Panc1 (cell line): ENCODE results near the gene PHLPP1. TPM values are rescaled to one million over a fixed set of nuclear protein-coding genes. Genes with fewer than 3 reads are reported as not detected.

Source experiments
- ATAC-seq: fragments of 200-7000 bp; cut with Tn5 transposase; 2 replicates; pipeline ENCODE4 v1.9.1; 2020; ENCODE audit warnings: mild to moderate bottlenecking, moderate library complexity
- BruUV-seq: library from RNA; stranded (reverse); fragments of 400-500 nt; replicated peaks from 2 replicates; lab custom pipeline; 2021; lab: Mats Ljungman, UMichigan
- CTCF ChIA-PET: fragments of 300-600 bp; sonication (Branson Sonifier 250); formaldehyde crosslinking; loops from one replicate; lab custom pipeline; 2022; ENCODE audit warnings: antibody characterized with exemption; lab: Charles Lee
- POLR2A ChIA-PET: fragments of 300-600 bp; sonication (Branson Sonifier 250); formaldehyde crosslinking; loops from one replicate; lab custom pipeline; 2022; ENCODE audit warnings: antibody characterized with exemption; lab: Charles Lee
- DNase-seq: peaks from one replicate; pipeline ENCODE4 v3.0.0-alpha.2; 2010; ENCODE audit warnings: low read depth, low spot score
- H3K27ac ChIP-seq: 2 replicates; pipeline ENCODE4 v1.5.1; 2011; ENCODE audit warnings: mild to moderate bottlenecking, low read length, inconsistent platforms
- H3K27me3 ChIP-seq: fragments of 200-500 bp; sonication (Bioruptor generic); 2 replicates; pipeline ENCODE4 v1.6.0; 2014; ENCODE audit warnings: low read length, inconsistent platforms; ENCODE audit not compliant: control insufficient read depth, insufficient read depth
- H3K36me3 ChIP-seq: fragments of 200-500 bp; sonication (Bioruptor generic); 2 replicates; pipeline ENCODE4 v1.5.1; 2014; ENCODE audit warnings: inconsistent platforms, mild to moderate bottlenecking, low read length, moderate library complexity; ENCODE audit not compliant: control insufficient read depth, insufficient read depth
- H3K4me1 ChIP-seq: 2 replicates; pipeline ENCODE4 v1.5.1; 2011; ENCODE audit warnings: inconsistent platforms, mild to moderate bottlenecking, low read length, moderate library complexity; ENCODE audit not compliant: control insufficient read depth, insufficient read depth
- H3K4me3 ChIP-seq, 2 experiments: 2 replicates each; pipeline ENCODE4 v1.5.1; 2011 to 2012; ENCODE audit warnings: low read depth in 2 of 2, low read length in 2 of 2, mild to moderate bottlenecking in 2 of 2, inconsistent platforms in 1 of 2, moderate library complexity in 1 of 2
- H3K9me3 ChIP-seq: fragments of 200-500 bp; sonication (Bioruptor generic); 2 replicates; pipeline ENCODE4 v1.5.1; 2014; ENCODE audit warnings: low read depth, mild to moderate bottlenecking, inconsistent platforms, low read length, moderate library complexity; ENCODE audit not compliant: control insufficient read depth, insufficient read depth
- POLR2AphosphoS5 ChIP-seq: IDR thresholded peaks from 2 replicates; pipeline ENCODE4 v1.6.1; 2012; ENCODE audit warnings: mild to moderate bottlenecking, low read depth, low read length, moderate library complexity
- REST ChIP-seq, 2 experiments: IDR thresholded peaks; 2 replicates each; pipeline ENCODE4 v1.6.1; 2011 to 2012; ENCODE audit warnings: low read depth in 2 of 2, control low read depth in 1 of 2, low read length in 1 of 2, mild to moderate bottlenecking in 1 of 2, moderate library complexity in 1 of 2; ENCODE audit not compliant: insufficient read depth in 1 of 2
- SIN3A ChIP-seq: IDR thresholded peaks from 2 replicates; pipeline ENCODE4 v1.6.1; 2012; ENCODE audit warnings: low read depth, mild to moderate bottlenecking, low read length, moderate library complexity, borderline replicate concordance; ENCODE audit not compliant: insufficient read depth
- TCF7L2 ChIP-seq: IDR thresholded peaks from 2 replicates; pipeline ENCODE4 v1.6.1; 2011; ENCODE audit warnings: mild to moderate bottlenecking, low read depth, low read length, inconsistent platforms
- in situ Hi-C: cut with HindIII; loops from 2 replicates; pipeline ENCODE4 v1.10.0; 2016; ENCODE audit warnings: low sequenced_read_pairs, low pct_unique_long_range_greater_than_20kb
- intact Hi-C: fragments of 100-400 bp; cut with micrococcal nuclease; formaldehyde crosslinking; loops from one replicate; pipeline ENCODE4 v1.10.0; 2022; ENCODE audit not compliant: unreplicated experiment
- total RNA-seq: library from RNA; stranded (reverse); gene quantifications from one replicate; pipeline ENCODE4 v1.2.1, GENCODE V29; 2021; ENCODE audit not compliant: unreplicated experiment
- TF ChIP-seq, protein P1 (sequence below): fragments of 450-650 bp; IDR thresholded peaks from 2 replicates; pipeline ENCODE4 v1.5.1; 2017; ENCODE audit warnings: mild to moderate bottlenecking

Gene PHLPP1
- total RNA-seq, 1 experiment from 2014 or later: 6.3 TPM

- TF ChIP-seq, protein P1, sequence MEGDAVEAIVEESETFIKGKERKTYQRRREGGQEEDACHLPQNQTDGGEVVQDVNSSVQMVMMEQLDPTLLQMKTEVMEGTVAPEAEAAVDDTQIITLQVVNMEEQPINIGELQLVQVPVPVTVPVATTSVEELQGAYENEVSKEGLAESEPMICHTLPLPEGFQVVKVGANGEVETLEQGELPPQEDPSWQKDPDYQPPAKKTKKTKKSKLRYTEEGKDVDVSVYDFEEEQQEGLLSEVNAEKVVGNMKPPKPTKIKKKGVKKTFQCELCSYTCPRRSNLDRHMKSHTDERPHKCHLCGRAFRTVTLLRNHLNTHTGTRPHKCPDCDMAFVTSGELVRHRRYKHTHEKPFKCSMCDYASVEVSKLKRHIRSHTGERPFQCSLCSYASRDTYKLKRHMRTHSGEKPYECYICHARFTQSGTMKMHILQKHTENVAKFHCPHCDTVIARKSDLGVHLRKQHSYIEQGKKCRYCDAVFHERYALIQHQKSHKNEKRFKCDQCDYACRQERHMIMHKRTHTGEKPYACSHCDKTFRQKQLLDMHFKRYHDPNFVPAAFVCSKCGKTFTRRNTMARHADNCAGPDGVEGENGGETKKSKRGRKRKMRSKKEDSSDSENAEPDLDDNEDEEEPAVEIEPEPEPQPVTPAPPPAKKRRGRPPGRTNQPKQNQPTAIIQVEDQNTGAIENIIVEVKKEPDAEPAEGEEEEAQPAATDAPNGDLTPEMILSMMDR: no peak
- TF ChIP-seq POLR2AphosphoS5 (no peak), SIN3A (no peak), TCF7L2 (no peak), REST (IDR thresholded peaks at IDR 0.05; ENCODE audit: insufficient read depth in 1 of 2, low read depth in 2 of 2, low read length in 1 of 2) (no peak)
- ATAC-seq (no peak), DNase-seq (no peak)
- intact Hi-C loops (no loop called here), in situ Hi-C loops (no loop called here)
- ChIA-PET CTCF (no interaction called here), POLR2A (no interaction called here)
- H3K4me3 ChIP-seq: no peak overlapping the region
- BruUV-seq: no TSS peak
- H3K27ac ChIP-seq: no peak overlapping the region
- H3K9me3 ChIP-seq: no peaks in the 10 kb centered on the region
- no peaks in the 10 kb centered on the region for H3K4me1 ChIP-seq
- H3K36me3 ChIP-seq: no peaks in the 10 kb centered on the region
- no peaks in the 10 kb centered on the region for H3K27me3 ChIP-seq
Measured at GRCh38 chr18:62979176-62979575, 263.8 kb downstream of the PHLPP1 start.

GRCh38 chr18:62979900-62980299 is 264.6 kb downstream of the PHLPP1 start:
- CTCF ChIA-PET: no interaction called here
- no peak overlapping the region for H3K4me3 ChIP-seq
- POLR2A ChIA-PET: no interaction called here
- no peaks in the 10 kb centered on the region for H3K9me3 ChIP-seq
- TF ChIP-seq POLR2AphosphoS5 (no peak), REST (IDR thresholded peaks at IDR 0.05; ENCODE audit: insufficient read depth in 1 of 2, low read depth in 2 of 2, low read length in 1 of 2) (no peak), TCF7L2 (no peak), SIN3A (no peak)
- TF ChIP-seq, protein P1: no peak
- H3K27ac ChIP-seq: no peak overlapping the region
- no peaks in the 10 kb centered on the region for H3K27me3 ChIP-seq
- no peaks in the 10 kb centered on the region for H3K4me1 ChIP-seq
- no peak for ATAC-seq
- H3K36me3 ChIP-seq: no peaks in the 10 kb centered on the region
- BruUV-seq: no TSS peak
- intact Hi-C loops: no loop called here
- no peak for DNase-seq
- in situ Hi-C loops: no loop called here
